Testis (tissue), 3 donors: ENCODE data around the gene TAB2. TPM values are rescaled to one million over a fixed set of nuclear protein-coding genes. Genes with fewer than 3 reads are reported as not detected.

Experiments used
- DNase-seq: peaks from one replicate; pipeline ENCODE4 v3.0.0-alpha.2; 2019
- H3K27ac ChIP-seq, 2 donors: fragments of 200-600 bp; sonication (generic); one replicate each; pipeline ENCODE4 v1.5.1; 2019
- H3K27me3 ChIP-seq: fragments of 200-600 bp; sonication (generic); one replicate; pipeline ENCODE4 v1.5.1; 2019
- H3K36me3 ChIP-seq: fragments of 200-600 bp; sonication (generic); one replicate; pipeline ENCODE4 v1.5.1; 2017; ENCODE audit warnings: low read depth; ENCODE audit errors: missing control alignments
- H3K4me1 ChIP-seq: fragments of 200-600 bp; sonication (generic); one replicate; pipeline ENCODE4 v1.5.1; 2019
- H3K4me3 ChIP-seq, 2 donors: fragments of 200-600 bp; sonication (generic); one replicate each; pipeline ENCODE4 v1.5.1; 2017 to 2019
- H3K9me3 ChIP-seq: fragments of 200-600 bp; sonication (generic); one replicate; pipeline ENCODE4 v1.5.1; 2017
- CTCF ChIP-seq, 3 experiments: fragments of 450-650 bp in 2 of 3; fragments of 200-600 bp in 1 of 3; sonication (generic) in 1 of 3; IDR thresholded peaks; one replicate each; pipeline ENCODE4 v1.5.1; 2016 to 2019; ENCODE audit warnings: antibody characterized with exemption in 3 of 3, mild to moderate bottlenecking in 2 of 3, moderate library complexity in 1 of 3
- POLR2A ChIP-seq: fragments of 450-650 bp; IDR thresholded peaks from one replicate; pipeline ENCODE4 v1.6.1; 2017; ENCODE audit warnings: antibody characterized with exemption, mild to moderate bottlenecking, moderate library complexity
- WGBS, 2 donors: methylation state at CpG; one replicate each; pipeline ENCODE4 v1.1.5; 2018; 5-methylcytosine and 5-hydroxymethylcytosine counted together
- intact Hi-C: fragments of 100-400 bp; cut with DNase I; formaldehyde crosslinking; loops from one replicate; pipeline ENCODE4 v1.15.1; 2023; ENCODE audit warnings: low total_unique reads
- polyA plus RNA-seq: library from polyadenylated mRNA; stranded (reverse); fragments of 350-450 nt; fragmentation: Illumina TruSeq; extraction: RNeasy Lipid Tissue Mini Kit (QIAGEN cat#74804); gene quantifications from one replicate; pipeline ENCODE4 v1.2.3, GENCODE V29; 2014; ENCODE audit warnings: low read depth, low replicate concordance; ENCODE audit not compliant: insufficient read depth
- total RNA-seq, 2 donors: library from RNA; depleted of rRNA; stranded (reverse); fragments of >200 nt; gene quantifications; one replicate each; pipeline ENCODE4 v1.2.3, GENCODE V29; 2016

The TAB2 gene
- total and polyA plus RNA-seq, 3 donors from 2014 or later = 45.1 to 84.7 (median 61.0) TPM

GRCh38 chr6:149450679-149451375 lies 133.3 kb downstream of the TAB2 start:
- H3K36me3 ChIP-seq = no peaks in the 10 kb centered on the region
- no peaks in the 10 kb centered on the region for H3K9me3 ChIP-seq
- H3K4me3 ChIP-seq = peak overlapping the region; percentile 31 to 56
- no peak overlapping the region for H3K27ac ChIP-seq
- intact Hi-C loops = no loop called here
- peak; percentile 62 for DNase-seq
- 21% methylated on average over 51 of the region's 89 CpGs; no CpG with 5 or more reads in 1 of the 2 donors for WGBS, 2 donors
- H3K27me3 ChIP-seq = no peaks in the 10 kb centered on the region
- H3K4me1 ChIP-seq = peaks cover 21% of the 10 kb centered on the region
- TF ChIP-seq POLR2A (no peak), CTCF (IDR thresholded peaks at IDR 0.05) (no peak)

GRCh38 chr6:149451376-149452036 lies 134.0 kb downstream of the TAB2 start:
- intact Hi-C loops = no loop called here
- Histone ChIP-seq H3K27ac (no peak overlapping the region), H3K36me3 (no peaks in the 10 kb centered on the region), H3K9me3 (no peaks in the 10 kb centered on the region), H3K27me3 (no peaks in the 10 kb centered on the region), H3K4me1 (peaks cover 21% of the 10 kb centered on the region), H3K4me3 (peak overlapping the region; percentile 31 to 56)
- no peak for DNase-seq
- 43 to 82% methylated on average over 11 to 35 of the region's 47 CpGs for WGBS, 2 donors
- TF ChIP-seq POLR2A (no peak), CTCF (IDR thresholded peaks at IDR 0.05) (no peak)

- H3K36me3 ChIP-seq = no peaks in the 10 kb centered on the region
- intact Hi-C loops = no loop called here
- peaks cover 21% of the 10 kb centered on the region for H3K4me1 ChIP-seq
- 80 to 87% methylated on average over 8 to 13 of the region's 13 CpGs for WGBS, 2 donors
- TF ChIP-seq POLR2A (no peak), CTCF (IDR thresholded peaks at IDR 0.05) (no peak)
- H3K27ac ChIP-seq = no peak overlapping the region
- no peaks in the 10 kb centered on the region for H3K9me3 ChIP-seq
- no peaks in the 10 kb centered on the region for H3K27me3 ChIP-seq
- no peak overlapping the region for H3K4me3 ChIP-seq
- DNase-seq = no peak
Measured at GRCh38 chr6:149452037-149452939, 134.8 kb downstream of the TAB2 start.

GRCh38 chr6:149453597-149454345 lies 136.3 kb downstream of the TAB2 start:
- TF ChIP-seq CTCF (IDR thresholded peaks at IDR 0.05) (no peak), POLR2A (no peak)
- intact Hi-C loops = no loop called here
- Histone ChIP-seq H3K27me3 (no peaks in the 10 kb centered on the region), H3K4me3 (no peak overlapping the region), H3K9me3 (no peaks in the 10 kb centered on the region), H3K36me3 (no peaks in the 10 kb centered on the region), H3K27ac (no peak overlapping the region), H3K4me1 (peaks cover 21% of the 10 kb centered on the region)
- 36 to 51% methylated on average over 6 of the region's 6 CpGs for WGBS, 2 donors
- no peak for DNase-seq
